ENCODE data around the gene PDE6D. TPM values are rescaled to one million over a fixed set of nuclear protein-coding genes. Genes with fewer than 3 reads are reported as not detected.

The PDE6D gene
- total RNA-seq, 2 experiments from 2014 or later = 32.3 to 35.6 TPM

DNA sequence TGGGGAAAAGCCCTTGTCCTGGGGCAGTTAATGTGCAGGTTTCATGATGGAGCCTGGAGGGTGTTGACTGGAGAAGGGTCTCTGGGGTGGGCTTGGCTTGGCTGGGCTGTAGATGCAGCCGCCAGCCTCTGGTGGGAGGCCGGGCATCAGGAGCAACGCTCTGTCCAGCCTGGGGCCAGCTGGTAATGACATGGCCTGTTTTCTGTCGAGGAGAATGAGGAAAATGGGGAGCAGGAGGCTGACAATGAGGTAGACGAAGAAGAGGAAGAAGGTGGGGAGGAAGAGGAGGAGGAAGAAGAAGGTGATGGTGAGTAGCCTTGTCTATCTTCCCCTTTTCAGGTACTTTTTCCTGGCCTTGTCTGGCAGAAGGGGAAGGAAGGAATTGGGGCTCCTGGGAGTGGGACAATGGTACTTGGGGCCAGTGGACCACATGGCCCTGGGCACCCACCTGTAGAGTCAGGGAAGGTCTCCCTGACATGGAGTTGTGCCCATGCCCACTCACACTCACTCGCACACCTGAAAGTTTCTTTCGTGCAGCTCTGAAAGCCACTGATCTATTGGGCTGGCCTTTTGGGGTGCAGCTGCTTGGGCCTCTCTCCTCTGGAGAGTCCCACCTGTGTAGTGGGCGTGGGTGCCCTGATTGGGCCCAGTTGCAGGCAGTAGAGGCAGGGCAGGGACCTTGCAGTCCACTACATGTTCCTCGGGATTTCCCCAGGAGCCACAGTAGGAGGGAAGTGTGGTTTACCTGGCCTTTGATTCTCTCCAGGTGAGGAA is 69.2 kb downstream of the PDE6D start:
- CTCF ChIA-PET = interaction anchor here (0.9 to 5.9 kb wide), 5 partner anchors 26 to 109 kb away, joined by 3 to 120 read pairs (median 15); no protein-coding TSS in a partner anchor
- POLR2A ChIA-PET = interaction anchor here (0.8 to 4.5 kb wide), 4 partner anchors 9 to 248 kb away, joined by 4 to 31 read pairs (median 6); partner anchors contain the start of gene NCL

DNA sequence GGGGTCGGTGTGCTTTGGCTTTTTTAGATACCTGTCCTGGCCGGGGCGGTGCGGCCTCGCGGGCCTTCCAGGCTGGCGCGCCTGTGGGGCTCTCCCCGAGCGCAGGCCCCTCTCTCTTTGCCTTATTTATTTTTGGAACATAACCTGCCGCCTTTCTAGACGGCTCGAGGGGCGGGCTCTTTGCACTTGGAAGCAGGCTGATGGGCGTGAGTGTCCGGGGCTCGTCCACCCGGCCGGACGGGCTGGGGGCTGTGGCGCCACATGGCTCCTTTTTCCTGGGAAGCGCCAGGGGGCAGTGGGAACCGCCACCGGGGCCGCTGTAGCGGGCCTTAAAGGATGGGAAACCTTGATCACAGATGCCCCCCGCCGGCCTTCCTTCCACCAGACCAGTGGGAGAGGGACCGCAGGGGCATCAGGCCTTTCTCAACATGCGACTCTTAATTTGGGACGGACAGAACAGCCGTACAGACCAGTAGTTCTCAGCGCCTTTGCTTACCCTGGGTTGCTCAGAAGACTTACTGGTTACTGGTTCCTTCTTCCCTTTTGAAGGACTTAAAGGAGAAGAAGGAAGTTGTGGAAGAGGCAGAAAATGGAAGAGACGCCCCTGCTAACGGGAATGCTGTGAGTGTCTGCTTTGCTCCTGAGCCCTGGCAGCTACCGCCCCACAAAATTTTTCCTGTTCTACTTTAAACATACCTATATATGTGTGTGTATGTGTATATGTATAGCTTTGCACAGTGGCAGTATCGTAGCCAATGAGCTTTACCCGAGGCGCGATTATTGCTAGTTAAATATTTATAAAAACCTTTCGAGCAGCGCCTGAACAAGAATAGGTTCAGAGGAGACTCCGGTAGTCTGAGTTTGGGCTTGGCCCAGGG is 70.0 kb downstream of the PDE6D start:
- CTCF ChIA-PET = interaction anchor here (0.9 to 2.1 kb wide), 2 partner anchors 36 to 99 kb away, joined by 4 to 15 read pairs; no protein-coding TSS in a partner anchor
- POLR2A ChIA-PET = interaction anchor here (1.8 kb wide), 1 partner anchor 247 kb away, joined by 7 read pairs; the partner anchor contains the start of gene NCL

DNA sequence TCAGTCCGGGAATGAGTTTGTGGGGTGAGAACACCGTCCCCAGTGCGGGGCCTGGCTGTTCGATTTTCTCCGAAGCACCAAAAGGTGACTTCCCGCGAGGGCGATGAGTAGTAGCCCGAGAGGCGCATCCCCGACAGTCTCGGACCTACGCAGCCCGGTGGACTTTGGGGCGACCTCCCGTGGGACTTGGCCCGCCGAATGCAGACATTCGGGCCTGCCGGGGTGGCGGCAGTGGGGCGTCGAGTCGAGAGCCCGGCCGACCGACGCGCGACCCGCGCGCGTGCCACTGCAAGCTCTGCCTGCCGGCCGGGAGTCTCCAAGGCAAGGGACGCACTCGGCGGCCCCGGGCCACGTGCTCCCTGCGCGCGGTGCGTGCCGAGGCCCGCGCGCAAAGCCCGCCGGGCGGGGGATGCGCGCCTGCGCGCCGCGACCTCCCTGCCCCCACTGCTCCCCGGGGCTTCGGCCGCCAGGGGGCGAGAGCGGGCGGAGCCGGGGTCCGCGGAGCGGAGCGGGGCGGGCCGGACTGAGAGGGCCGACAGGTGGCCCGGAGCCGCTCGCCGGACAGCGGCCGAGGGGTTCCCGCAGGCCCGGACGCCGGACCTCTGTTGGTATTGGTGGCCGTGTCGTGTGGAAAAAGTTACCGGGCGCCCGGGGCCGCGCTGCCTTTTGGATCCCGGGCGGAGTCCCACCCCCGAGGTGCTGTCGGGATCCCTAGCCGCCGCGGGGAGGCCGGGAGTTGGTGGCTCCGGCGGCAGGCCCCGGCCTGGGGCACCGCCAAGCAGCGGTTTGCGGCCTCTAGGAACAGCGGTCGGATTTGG is 70.9 kb downstream of the PDE6D start:
- ChIA-PET CTCF (interaction anchor here (0.7 to 4.8 kb wide), 3 partner anchors 33 to 97 kb away, joined by 3 to 47 read pairs (median 5); no protein-coding TSS in a partner anchor), POLR2A (interaction anchor here (0.5 to 6.1 kb wide), 4 partner anchors 35 to 246 kb away, joined by 3 to 94 read pairs (median 6); partner anchors contain the start of gene NCL)

DNA sequence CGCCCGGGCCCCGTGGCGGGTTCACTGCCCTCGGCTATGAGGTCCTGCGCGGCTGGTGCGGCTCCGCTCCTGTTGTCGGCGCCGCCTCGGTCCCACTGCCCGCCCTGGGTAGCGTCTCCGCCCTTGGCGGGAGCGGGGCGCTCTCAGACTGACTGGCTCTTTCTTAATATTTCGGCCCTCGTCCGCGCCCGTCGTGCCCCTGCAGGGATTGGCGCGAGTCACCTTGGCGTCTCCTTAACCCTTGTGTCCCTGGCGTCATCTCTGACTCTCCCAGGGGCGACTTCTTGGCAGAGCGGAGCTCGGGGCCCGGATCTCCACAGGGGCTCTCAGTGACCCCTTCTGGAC is 71.5 kb downstream of the PDE6D start:
- POLR2A ChIA-PET = interaction anchor here (0.5 to 6.1 kb wide), 5 partner anchors 32 to 245 kb away, joined by 3 to 94 read pairs (median 5); partner anchors contain the start of gene NCL
- CTCF ChIA-PET = interaction anchor here (0.7 to 4.8 kb wide), 3 partner anchors 32 to 96 kb away, joined by 3 to 47 read pairs (median 5); no protein-coding TSS in a partner anchor

DNA sequence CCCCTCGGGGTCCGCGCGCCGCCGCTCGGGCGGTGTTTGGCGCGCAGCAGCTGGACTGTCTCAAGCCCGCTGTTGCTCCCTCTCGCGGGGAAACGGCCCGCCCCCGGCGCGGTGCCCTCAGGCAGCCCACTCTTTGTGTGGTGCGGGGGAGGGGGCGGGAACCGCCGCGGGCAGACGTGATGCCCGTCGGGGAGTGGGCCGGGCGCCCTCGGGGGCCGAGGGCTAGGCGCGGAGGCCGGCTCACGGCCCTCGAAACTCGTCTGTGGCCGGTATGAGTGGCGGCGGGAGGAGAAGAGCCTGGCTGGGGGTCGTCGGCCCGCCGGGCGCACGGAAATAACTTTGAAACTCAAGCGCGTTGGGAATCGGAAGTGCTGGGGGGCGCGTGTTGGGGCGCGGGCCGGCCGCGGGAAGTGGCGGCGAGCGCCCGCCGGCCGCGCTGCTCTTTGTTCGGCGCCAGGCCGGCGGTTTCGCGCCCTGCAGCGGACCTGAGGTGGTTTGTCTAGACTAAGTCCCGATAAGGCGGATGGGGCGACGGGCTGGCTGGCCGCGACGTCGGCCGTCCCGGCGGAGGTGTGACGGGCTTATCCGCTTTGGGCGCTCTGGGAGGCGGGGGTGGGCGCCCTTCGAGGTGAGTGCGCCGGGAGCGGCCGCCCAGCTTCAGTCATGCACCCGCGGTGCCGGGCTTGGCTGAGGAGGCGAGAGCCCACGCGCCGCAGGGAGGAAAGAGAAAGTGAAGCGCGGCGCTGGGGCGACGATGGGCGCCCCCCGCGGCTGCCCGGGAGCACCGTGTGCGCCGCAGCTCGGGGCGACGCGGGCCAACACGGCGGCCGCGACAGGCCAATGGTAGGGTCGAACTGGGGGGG is 72.1 kb downstream of the PDE6D start:
- ChIA-PET CTCF (interaction anchor here (1.5 to 4.8 kb wide), 2 partner anchors 34 to 95 kb away, joined by 7 to 47 read pairs; no protein-coding TSS in a partner anchor), POLR2A (interaction anchor here (0.6 to 6.1 kb wide), 6 partner anchors 31 to 245 kb away, joined by 3 to 94 read pairs (median 6); partner anchors contain the start of gene NCL)

DNA sequence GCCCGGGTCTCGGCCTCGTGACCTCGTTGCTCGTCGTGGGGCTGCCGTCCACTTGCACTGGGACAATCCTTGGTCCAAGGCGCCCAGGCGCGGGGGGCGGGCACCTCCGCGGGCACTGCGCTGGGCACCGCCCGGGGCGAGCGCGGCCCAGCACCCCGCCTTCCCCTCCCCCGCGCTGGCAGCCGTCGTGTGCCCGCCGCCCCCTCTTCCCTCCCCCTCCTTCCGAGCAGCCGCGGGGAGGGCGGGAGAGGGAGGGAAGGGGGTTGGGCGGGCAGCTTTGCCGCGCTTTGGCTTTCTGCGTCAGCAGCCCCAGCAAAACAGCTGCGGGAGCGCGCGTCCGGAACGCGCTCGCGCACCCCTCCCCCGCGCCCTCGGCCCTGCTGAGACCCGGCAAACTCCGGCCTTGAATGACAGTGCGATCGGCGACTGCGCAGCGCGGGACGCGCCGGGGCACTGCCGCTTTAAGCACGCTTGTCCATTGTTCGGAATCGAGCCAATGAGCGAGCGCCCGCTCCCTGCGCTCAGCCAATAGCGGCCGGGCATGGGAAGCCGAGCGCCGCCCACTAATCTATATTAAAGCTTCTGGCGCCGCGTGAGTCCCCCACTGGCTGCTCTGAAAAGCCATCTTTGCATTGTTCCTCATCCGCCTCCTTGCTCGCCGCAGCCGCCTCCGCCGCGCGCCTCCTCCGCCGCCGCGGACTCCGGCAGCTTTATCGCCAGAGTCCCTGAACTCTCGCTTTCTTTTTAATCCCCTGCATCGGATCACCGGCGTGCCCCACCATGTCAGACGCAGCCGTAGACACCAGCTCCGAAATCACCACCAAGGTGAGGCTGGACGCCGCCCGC is 72.9 kb downstream of the PDE6D start, which contains the start of gene PTMA:
Gene PTMA, plus strand, starts transcription at position 599 of the 846 bp plus-strand sequence. Its CDS starts 182 bp downstream, at position 781.
- ChIA-PET POLR2A (interaction anchor here (0.7 to 6.1 kb wide), 5 partner anchors 30 to 244 kb away, joined by 3 to 94 read pairs (median 5); partner anchors contain the start of genes NCL and PDE6D), CTCF (interaction anchor here (1.5 to 4.8 kb wide), 2 partner anchors 33 to 95 kb away, joined by 7 to 47 read pairs; no protein-coding TSS in a partner anchor)

DNA sequence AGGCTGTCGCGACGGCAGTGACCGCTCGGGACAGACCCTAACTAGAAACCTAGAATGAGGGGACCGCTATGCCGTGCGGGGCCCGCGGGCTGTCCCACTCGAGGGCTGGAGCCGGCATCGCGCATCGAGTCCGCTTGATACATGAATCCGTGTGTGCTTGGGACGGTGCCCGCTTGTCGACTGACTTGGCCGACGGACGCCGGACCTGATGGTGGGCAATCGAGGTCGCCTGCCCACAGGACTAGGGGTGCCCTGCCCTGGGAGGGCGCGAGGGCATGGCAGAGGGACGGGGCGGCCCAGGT is 73.5 kb downstream of the PDE6D start:
- ChIA-PET CTCF (interaction anchor here (0.9 to 4.8 kb wide), 8 partner anchors 8 to 242 kb away, joined by 3 to 47 read pairs (median 7); partner anchors contain the start of gene NCL), POLR2A (interaction anchor here (1.3 to 6.1 kb wide), 3 partner anchors 33 to 243 kb away, joined by 5 to 94 read pairs (median 11); partner anchors contain the start of gene NCL)

DNA sequence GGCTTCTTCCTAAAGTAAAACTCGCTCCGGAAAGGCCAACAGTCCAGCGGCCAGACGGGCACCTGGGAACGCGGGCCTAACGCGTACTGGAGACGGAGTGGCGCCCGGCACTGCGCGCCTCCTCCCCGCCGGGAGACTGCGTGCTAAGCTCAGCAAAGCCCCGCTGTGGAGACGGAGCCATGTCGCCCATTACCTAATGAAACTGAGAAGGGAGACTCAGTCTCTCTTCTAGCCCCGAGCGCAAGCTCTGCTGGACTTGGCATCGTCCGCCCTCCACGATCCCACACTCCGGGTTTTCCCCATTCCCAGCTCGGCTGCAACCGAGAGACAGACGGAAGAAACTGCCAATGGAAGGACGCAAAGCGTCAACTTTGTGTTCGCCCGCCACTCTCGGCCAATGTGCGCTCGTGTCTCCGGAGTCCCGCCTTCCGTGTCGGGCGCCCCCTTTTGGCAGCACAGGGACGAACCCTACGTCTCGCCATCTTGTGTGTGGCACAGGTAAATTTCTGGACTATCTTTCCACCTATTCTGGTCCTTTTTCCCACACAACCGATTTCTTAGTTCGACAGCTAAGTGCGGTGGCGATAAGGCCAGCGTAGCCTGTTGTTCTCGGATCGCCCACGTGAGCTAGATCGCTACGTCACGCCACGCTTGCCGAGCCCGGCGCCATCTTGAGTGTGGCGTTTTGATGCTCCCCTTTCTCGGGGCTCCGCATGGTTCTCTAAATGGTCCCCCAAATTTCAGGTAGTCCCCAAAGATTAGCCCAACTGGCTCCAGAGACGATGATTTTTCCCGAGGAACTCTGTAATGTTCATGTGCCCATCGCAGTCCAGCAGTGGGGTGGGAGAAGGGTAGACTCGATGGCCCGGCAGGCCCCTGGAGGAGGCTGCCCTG is 74.1 kb downstream of the PDE6D start:
- ChIA-PET CTCF (interaction anchor here (0.8 to 4.8 kb wide), 11 partner anchors 8 to 242 kb away, joined by 3 to 47 read pairs (median 5); partner anchors contain the start of gene NCL), POLR2A (interaction anchor here (0.9 to 6.1 kb wide), 6 partner anchors 8 to 242 kb away, joined by 3 to 94 read pairs (median 4); partner anchors contain the start of gene NCL)

GRCh38 chr2:231704017-231704416 is 77.1 kb downstream of the PDE6D start:
- ChIA-PET CTCF (interaction anchor here (1.1 to 7.6 kb wide), 3 partner anchors 11 to 29 kb away, joined by 3 to 39 read pairs (median 3); no protein-coding TSS in a partner anchor), POLR2A (interaction anchor here (0.5 to 1.7 kb wide), 2 partner anchors 9 to 101 kb away, joined by 5 to 6 read pairs; no protein-coding TSS in a partner anchor)

- ChIA-PET POLR2A (no interaction called here), CTCF (interaction anchor here (2.3 to 7.6 kb wide), 2 partner anchors 13 to 24 kb away, joined by 8 to 39 read pairs; no protein-coding TSS in a partner anchor)
These were observed 79.4 kb downstream of the PDE6D start for GRCh38 chr2:231701456-231702373.

DNA sequence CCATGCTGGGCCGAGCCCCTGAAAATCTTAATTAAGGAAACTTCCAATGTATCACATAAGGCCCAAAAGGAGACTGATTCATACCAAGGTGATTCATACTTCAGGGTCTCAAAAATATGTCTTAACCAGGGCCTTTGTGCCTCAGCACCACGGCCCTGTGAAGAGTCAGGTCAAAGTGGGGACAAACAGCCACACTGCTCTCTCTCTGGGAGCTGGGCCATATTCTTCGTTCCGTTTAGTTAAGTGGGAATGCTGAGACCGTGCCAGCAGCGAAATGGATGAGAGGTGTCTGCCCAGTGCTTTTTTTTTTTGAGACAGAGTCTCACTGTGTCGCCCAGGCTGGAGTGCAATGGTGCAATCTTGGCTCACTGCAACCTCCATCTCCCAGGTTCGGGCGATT is 82.1 kb downstream of the PDE6D start:
- ChIA-PET CTCF (interaction anchor here (7.6 kb wide), 1 partner anchor 16 kb away, joined by 39 read pairs; no protein-coding TSS in a partner anchor), POLR2A (no interaction called here)

DNA sequence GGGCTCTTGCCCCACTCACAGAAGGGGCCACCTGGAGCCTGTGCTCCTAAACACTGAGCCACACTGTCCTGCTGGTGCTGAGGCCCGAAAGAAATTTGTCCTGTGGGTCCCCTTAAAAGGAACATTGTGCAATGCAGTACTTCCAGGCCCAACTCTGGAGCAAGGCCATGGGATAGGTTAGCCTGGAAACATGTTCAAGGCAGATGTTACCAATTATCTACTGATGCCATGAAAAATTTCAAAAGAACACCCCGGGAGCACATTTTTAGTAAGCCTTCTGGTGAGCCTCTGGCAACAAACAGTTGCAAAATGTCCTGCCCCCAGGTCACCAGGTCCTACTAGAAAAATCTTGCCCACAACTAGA is 85.1 kb downstream of the PDE6D start:
- ChIA-PET POLR2A (no interaction called here), CTCF (interaction anchor here (1.3 kb wide), 1 partner anchor 11 kb away, joined by 4 read pairs; no protein-coding TSS in a partner anchor)

- ChIA-PET POLR2A (no interaction called here), CTCF (no interaction called here)
These were observed 87.1 kb downstream of the PDE6D start for GRCh38 chr2:231693956-231694355.

DNA sequence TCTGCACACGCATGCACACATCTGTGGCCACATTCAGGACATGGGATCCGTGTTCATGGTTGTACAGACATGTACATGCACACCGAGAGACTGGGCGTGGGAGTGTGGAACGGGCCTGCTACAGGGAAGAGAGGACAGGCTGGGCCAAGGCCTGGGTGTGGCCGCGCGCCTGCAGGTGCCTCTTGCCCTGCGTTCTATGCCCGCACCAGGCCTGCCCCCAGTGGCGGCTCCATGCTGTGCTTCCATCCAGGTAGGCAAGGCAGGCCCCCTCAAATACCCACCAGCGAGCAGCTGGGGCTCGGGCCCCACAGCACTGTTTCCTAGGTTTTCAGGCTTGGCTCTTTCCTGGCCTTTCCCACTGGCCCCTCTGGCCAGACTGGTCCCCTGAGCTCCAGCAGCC is 88.2 kb downstream of the PDE6D start:
- ChIA-PET CTCF (interaction anchor here (13.9 kb wide), 1 partner anchor 22 kb away, joined by 120 read pairs; no protein-coding TSS in a partner anchor), POLR2A (no interaction called here)

Data from activated CD8-positive, alpha-beta memory T cell treated with anti-CD3 and anti-CD28 coated beads for 36 hours (primary cell).